HL-60 (cell line): ENCODE measurements around the gene ACOT9.

Source experiments
- CTCF ChIP-seq: IDR thresholded peaks from one replicate; pipeline ENCODE4 v1.5.1; 2011; ENCODE audit warnings: low read length, control low read depth, inconsistent platforms; ENCODE audit not compliant: insufficient read depth
- GABPA ChIP-seq: IDR thresholded peaks from 2 replicates; pipeline ENCODE4 v1.6.1; 2012; ENCODE audit warnings: low read depth

DNA sequence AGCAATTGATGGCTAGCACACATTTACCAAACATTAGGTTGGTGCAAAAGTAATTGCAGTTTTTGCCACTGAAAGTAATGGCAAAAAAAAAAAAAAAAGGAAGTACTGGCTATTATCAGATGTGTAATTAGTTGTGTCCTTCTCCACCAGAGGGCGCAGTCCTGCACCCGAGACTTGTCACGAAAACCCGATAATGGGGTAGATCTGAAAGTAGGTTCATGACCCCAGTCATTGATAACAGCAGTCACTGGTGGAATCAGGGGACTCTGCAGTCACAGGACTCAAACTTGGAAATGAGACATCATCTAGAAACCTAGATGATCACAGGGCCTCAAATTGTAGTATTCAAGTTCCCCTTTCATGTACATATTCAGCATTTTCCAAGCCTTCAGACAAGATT, 13.1 kb upstream of the ACOT9 start:
- peak; percentile 32 for TF ChIP-seq CTCF
- TF ChIP-seq GABPA: no peak
